Spleen (tissue), 11 donors: Measurements from ENCODE around the gene WWP2. TPM values are rescaled to one million over a fixed set of nuclear protein-coding genes. Genes with fewer than 3 reads are reported as not detected.

Experiments
- DNase-seq: peaks from one replicate; pipeline ENCODE4 v3.0.0-alpha.2; 2020
- H3K27ac ChIP-seq, 8 donors: fragments of 200-600 bp; sonication (generic) in 7 of 8; 1 replicate in 4 of 8; 2 replicates in 4 of 8; pipeline versions ENCODE4 v1.5.0 to v1.8.0; 2016 to 2021; ENCODE audit warnings: inconsistent platforms in 4 of 8, mild to moderate bottlenecking in 4 of 8, moderate library complexity in 1 of 8
- H3K27me3 ChIP-seq, 7 donors: fragments of 200-600 bp; sonication (generic) in 6 of 7; replicated peaks in 1 of 7; 1 replicate in 4 of 7; 2 replicates in 3 of 7; pipeline versions ENCODE4 v1.5.0 to v1.8.0; 2016 to 2021; ENCODE audit warnings: inconsistent platforms in 3 of 7, mild to moderate bottlenecking in 1 of 7
- H3K36me3 ChIP-seq, 6 donors: fragments of 200-600 bp; sonication (generic) in 5 of 6; 1 replicate in 4 of 6; 2 replicates in 2 of 6; pipeline versions ENCODE4 v1.5.0 to v1.8.0; 2016 to 2021; ENCODE audit warnings: inconsistent platforms in 2 of 6
- H3K4me1 ChIP-seq, 6 donors: fragments of 200-600 bp; sonication (generic) in 5 of 6; 1 replicate in 3 of 6; 2 replicates in 3 of 6; pipeline versions ENCODE4 v1.5.0 to v1.8.0; 2016 to 2021; ENCODE audit warnings: inconsistent platforms in 3 of 6
- H3K4me3 ChIP-seq, 8 donors: fragments of 200-600 bp; sonication (generic) in 7 of 8; 1 replicate in 4 of 8; 2 replicates in 4 of 8; pipeline versions ENCODE4 v1.5.0 to v1.8.0; 2016 to 2021; ENCODE audit warnings: inconsistent platforms in 4 of 8, mild to moderate bottlenecking in 4 of 8, moderate library complexity in 2 of 8
- H3K9me3 ChIP-seq, 8 donors: fragments of 200-600 bp; sonication (generic) in 7 of 8; 1 replicate in 4 of 8; 2 replicates in 4 of 8; pipeline versions ENCODE4 v1.5.0 to v1.8.0; 2016 to 2021; ENCODE audit warnings: inconsistent platforms in 4 of 8
- POLR2A ChIP-seq, 3 donors: fragments of 450-650 bp; IDR thresholded peaks; one replicate each; pipeline ENCODE4 v1.5.1; 2017; ENCODE audit warnings: antibody characterized with exemption in 3 of 3, mild to moderate bottlenecking in 1 of 3
- POLR2AphosphoS5 ChIP-seq, 3 donors: sonication (generic); formaldehyde crosslinking; IDR thresholded peaks; one replicate each; pipeline ENCODE4 v1.5.1; 2017; ENCODE audit warnings: antibody characterized with exemption in 3 of 3
- WGBS, 5 donors: extraction: QIAGEN DNeasy Blood & Tissue Kit in 3 of 5; methylation state at CpG; one replicate each; pipeline versions ENCODE4 v1.1.5 to v1.1.7; 2013 to 2018; 5-methylcytosine and 5-hydroxymethylcytosine counted together
- intact Hi-C: fragments of 100-400 bp; cut with DNase I; formaldehyde crosslinking; loops from one replicate; pipeline ENCODE4 v1.15.0; 2023; ENCODE audit warnings: low total_unique reads
- polyA plus RNA-seq, 3 donors: library from polyadenylated mRNA; stranded (reverse); fragments of 200-250 nt; gene quantifications; one replicate each; pipeline ENCODE4 v1.2.1, GENCODE V29; 2013
- total RNA-seq, 7 donors: library from RNA; depleted of rRNA in 3 of 7; stranded (reverse); fragments of >200 nt in 3 of 7; fragmentation: NEBNext Ultra II Directional in 4 of 7; extraction: Animal tissue kit (Norgen Biotek cat#: 25700) in 4 of 7; gene quantifications; one replicate each; pipeline versions ENCODE4 v1.1.0 to v1.2.1, GENCODE V29; 2016 to 2021
- TF ChIP-seq, protein P1 (sequence below), 11 experiments: fragments of 200-600 bp in 7 of 11; fragments of 450-650 bp in 4 of 11; sonication (generic) in 4 of 11; IDR thresholded peaks in 8 of 11; conservative IDR thresholded peaks in 3 of 11; 1 replicate in 7 of 11; 2 replicates in 4 of 11; pipeline versions ENCODE4 v1.4.0 to v1.8.0; 2016 to 2021; ENCODE audit warnings: antibody characterized with exemption in 11 of 11, inconsistent platforms in 4 of 11, mild to moderate bottlenecking in 1 of 11
- donor health status: healthy with polysubstance abuse.
- donor health status: DM: no; HTN: no; CAD: no; lungs with moderate emphysema.
- donor health status: DM: no; HTN: no; CAD: no.
- donor health status: Bipolar disorder and iron deficiency.
- donor health status: healthy.
- donor health status: DM: no; HTN: no; CAD: no.
- donor health status: DM: yes; HTN: yes; CAD: no.

Gene WWP2
- total and polyA plus RNA-seq, 10 donors, result 13.7 to 109 (median 67.7) TPM

DNA sequence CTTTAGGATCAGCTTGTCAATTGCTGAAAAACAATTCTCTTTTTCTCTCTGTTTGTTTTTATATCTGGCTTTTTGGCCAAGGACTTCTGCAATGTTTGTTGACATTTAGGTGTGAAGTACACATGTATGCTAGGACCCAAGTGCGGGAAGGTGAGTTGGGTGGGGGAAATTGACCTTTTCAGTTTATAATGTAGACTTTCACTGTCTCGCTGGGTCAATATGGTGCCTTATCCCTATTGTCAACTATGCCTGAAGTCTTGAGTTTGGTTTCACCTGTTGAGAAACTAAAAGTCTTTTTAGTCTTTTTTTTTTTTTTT lies 9.5 kb downstream of the WWP2 start:
- Histone ChIP-seq H3K27ac (no peak overlapping the region), H3K4me3 (no peak overlapping the region), H3K27me3 (no peaks in the 10 kb centered on the region), H3K36me3 (peaks cover 0 to 21% (median 7%) of the 10 kb centered on the region in 6 donors), H3K4me1 (peaks cover 0 to 77% (median 39%) of the 10 kb centered on the region in 6 donors), H3K9me3 (peaks cover 0 to 22% (median 17%) of the 10 kb centered on the region in 8 donors)
- WGBS, 5 donors, result 93 to 96% (median 94%) methylated on average over 2 of the region's 2 CpGs
- intact Hi-C loops, result no loop called here
- DNase-seq, result no peak
- no peak for TF ChIP-seq POLR2A (IDR thresholded peaks at IDR 0.05)
- TF ChIP-seq, protein P1, sequence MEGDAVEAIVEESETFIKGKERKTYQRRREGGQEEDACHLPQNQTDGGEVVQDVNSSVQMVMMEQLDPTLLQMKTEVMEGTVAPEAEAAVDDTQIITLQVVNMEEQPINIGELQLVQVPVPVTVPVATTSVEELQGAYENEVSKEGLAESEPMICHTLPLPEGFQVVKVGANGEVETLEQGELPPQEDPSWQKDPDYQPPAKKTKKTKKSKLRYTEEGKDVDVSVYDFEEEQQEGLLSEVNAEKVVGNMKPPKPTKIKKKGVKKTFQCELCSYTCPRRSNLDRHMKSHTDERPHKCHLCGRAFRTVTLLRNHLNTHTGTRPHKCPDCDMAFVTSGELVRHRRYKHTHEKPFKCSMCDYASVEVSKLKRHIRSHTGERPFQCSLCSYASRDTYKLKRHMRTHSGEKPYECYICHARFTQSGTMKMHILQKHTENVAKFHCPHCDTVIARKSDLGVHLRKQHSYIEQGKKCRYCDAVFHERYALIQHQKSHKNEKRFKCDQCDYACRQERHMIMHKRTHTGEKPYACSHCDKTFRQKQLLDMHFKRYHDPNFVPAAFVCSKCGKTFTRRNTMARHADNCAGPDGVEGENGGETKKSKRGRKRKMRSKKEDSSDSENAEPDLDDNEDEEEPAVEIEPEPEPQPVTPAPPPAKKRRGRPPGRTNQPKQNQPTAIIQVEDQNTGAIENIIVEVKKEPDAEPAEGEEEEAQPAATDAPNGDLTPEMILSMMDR (IDR thresholded peaks at IDR 0.05 in 8 of 11, conservative IDR thresholded peaks at IDR 0.05 in 3 of 11), result no peak
- TF ChIP-seq POLR2AphosphoS5 (IDR thresholded peaks at IDR 0.05), result no peak

DNA sequence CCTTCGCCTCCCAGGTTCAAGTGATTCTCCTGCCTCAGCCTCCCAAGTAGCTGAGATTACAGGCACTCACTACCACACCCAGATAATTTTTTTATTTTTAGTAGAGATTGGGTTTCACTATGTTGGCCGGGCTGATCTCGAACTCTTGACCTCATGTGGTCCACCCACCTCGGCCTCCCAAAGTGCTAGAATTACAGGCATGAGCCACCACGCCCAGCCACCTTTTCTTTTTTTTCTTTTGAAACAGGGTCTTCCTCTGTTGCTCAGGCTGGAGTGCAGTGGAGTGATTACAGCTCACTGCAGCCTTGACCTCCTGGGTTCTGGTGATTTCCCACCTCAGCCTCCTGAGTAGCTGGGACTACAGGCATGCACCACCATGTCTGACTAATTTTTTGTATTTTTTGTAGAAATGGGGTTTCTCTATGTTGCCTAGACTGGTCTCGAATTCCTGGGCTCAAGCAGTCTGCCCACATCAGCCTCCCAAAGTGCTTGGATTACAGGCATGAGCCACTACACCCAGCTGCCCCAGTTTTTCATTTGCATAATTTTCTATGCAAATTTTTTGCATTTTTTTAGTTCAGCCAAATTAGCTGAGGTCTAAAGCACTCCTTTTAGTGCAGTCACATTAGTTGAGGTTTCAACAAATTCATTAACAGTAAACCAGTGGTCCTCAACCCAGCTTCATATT lies 11.3 kb downstream of the WWP2 start:
- no peaks in the 10 kb centered on the region for H3K27me3 ChIP-seq
- 57 to 70% (median 65%) methylated on average over 6 of the region's 6 CpGs for WGBS, 5 donors
- intact Hi-C loops, result no loop called here
- peaks cover 0 to 61% (median 38%) of the 10 kb centered on the region in 6 donors for H3K4me1 ChIP-seq
- no peak for DNase-seq
- peaks cover 0 to 36% (median 7%) of the 10 kb centered on the region in 6 donors for H3K36me3 ChIP-seq
- H3K27ac ChIP-seq, result peak overlapping the region in 5 of 8 donors; percentile 26 to 66 (median 58)
- peak overlapping the region in 2 of 8 donors; percentile 24 to 29 for H3K4me3 ChIP-seq
- peaks cover 0 to 22% (median 18%) of the 10 kb centered on the region in 8 donors for H3K9me3 ChIP-seq
- TF ChIP-seq POLR2A (IDR thresholded peaks at IDR 0.05) (no peak), POLR2AphosphoS5 (IDR thresholded peaks at IDR 0.05) (no peak)
- TF ChIP-seq, protein P1 (IDR thresholded peaks at IDR 0.05 in 8 of 11, conservative IDR thresholded peaks at IDR 0.05 in 3 of 11), result no peak

DNA sequence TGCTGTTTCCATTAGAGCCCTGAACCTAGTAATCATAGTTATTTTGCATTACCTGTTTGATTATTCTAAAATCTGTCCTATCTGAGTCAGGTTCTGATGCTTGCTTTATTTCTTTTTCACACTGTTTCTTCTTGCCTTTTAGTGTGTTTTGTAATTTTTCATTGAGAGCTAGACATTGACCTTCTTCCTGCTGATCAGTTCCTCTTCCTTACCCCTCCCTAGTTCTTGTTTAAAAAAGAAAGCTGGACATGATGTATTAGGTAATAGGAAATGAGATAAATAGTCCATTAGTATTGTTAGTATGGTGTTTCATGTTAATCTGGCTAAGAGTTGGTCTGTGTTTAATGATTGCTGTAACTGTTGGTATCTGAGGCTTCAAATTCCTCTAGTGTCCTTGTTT lies 13.4 kb downstream of the WWP2 start:
- intact Hi-C loops, result no loop called here
- Histone ChIP-seq H3K4me1 (peaks cover 0 to 44% (median 33%) of the 10 kb centered on the region in 6 donors), H3K4me3 (no peak overlapping the region), H3K27ac (peak overlapping the region in 5 of 8 donors; percentile 7 to 73 (median 30)), H3K27me3 (no peaks in the 10 kb centered on the region), H3K36me3 (peaks cover 0 to 55% (median 7%) of the 10 kb centered on the region in 6 donors), H3K9me3 (peaks cover 0 to 22% (median 18%) of the 10 kb centered on the region in 8 donors)
- TF ChIP-seq, protein P1 (IDR thresholded peaks at IDR 0.05 in 8 of 11, conservative IDR thresholded peaks at IDR 0.05 in 3 of 11), result no peak
- no peak for TF ChIP-seq POLR2AphosphoS5 (IDR thresholded peaks at IDR 0.05)
- no peak for TF ChIP-seq POLR2A (IDR thresholded peaks at IDR 0.05)
- no peak for DNase-seq

DNA sequence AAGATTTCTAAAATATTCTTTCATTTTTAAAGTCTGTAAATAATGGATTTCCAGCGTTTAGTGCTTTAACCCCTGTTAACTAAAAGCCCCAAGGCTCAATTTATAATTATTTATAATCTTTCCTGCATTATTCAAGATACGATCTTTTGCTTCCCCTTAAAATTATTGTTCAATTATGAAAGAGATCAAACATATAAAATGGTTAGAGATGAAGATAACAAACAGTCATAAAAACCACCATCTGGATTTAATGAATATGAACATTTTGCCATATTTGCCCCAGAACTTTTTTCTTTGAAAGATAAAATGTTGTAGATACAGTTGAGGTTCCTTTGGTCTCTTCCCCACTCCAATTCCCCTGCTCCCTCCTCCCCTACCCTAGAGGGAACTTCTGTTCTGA lies 17.6 kb downstream of the WWP2 start:
- Histone ChIP-seq H3K4me3 (no peak overlapping the region), H3K36me3 (peaks cover 0 to 83% (median 20%) of the 10 kb centered on the region in 6 donors), H3K27ac (no peak overlapping the region), H3K27me3 (no peaks in the 10 kb centered on the region), H3K9me3 (peaks cover 0 to 20% (median 17%) of the 10 kb centered on the region in 8 donors), H3K4me1 (peaks cover 0 to 12% (median 2%) of the 10 kb centered on the region in 6 donors)
- TF ChIP-seq POLR2A (IDR thresholded peaks at IDR 0.05) (no peak), POLR2AphosphoS5 (IDR thresholded peaks at IDR 0.05) (no peak)
- TF ChIP-seq, protein P1 (IDR thresholded peaks at IDR 0.05 in 8 of 11, conservative IDR thresholded peaks at IDR 0.05 in 3 of 11), result no peak
- WGBS, 5 donors, result 94 to 98% (median 97%) methylated on average over 2 of the region's 2 CpGs
- DNase-seq, result no peak
- intact Hi-C loops, result no loop called here
